Upper lobe of left lung (tissue), 6 donors: ENCODE data around the gene CLCNKB. TPM values are rescaled to one million over a fixed set of nuclear protein-coding genes. Genes with fewer than 3 reads are reported as not detected.

Experiments
- ATAC-seq, 2 donors: fragments of 200-7000 bp; cut with Tn5 transposase; one replicate each; pipeline ENCODE4 v1.9.1; 2022; ENCODE audit warnings: mild to moderate bottlenecking in 2 of 2, moderate library complexity in 2 of 2; ENCODE audit not compliant: low FRiP score in 2 of 2
- DNase-seq, 2 donors: peaks; one replicate each; pipeline ENCODE4 v3.0.0-alpha.2; 2019 to 2020
- H3K27ac ChIP-seq, 4 donors: fragments of 200-600 bp; sonication (generic); one replicate each; pipeline ENCODE4 v1.5.1; 2016 to 2019
- H3K27me3 ChIP-seq, 4 donors: fragments of 200-600 bp; sonication (generic); one replicate each; pipeline ENCODE4 v1.5.1; 2017 to 2019
- H3K36me3 ChIP-seq, 4 donors: fragments of 200-600 bp; sonication (generic); one replicate each; pipeline ENCODE4 v1.5.1; 2016 to 2019
- H3K4me1 ChIP-seq, 4 donors: fragments of 200-600 bp; sonication (generic); one replicate each; pipeline ENCODE4 v1.5.1; 2018 to 2019
- H3K4me3 ChIP-seq, 4 donors: fragments of 200-600 bp; sonication (generic); one replicate each; pipeline ENCODE4 v1.5.1; 2017 to 2019; ENCODE audit warnings: mild to moderate bottlenecking in 2 of 4, moderate library complexity in 1 of 4
- H3K9me3 ChIP-seq, 4 donors: fragments of 200-600 bp; sonication (generic); one replicate each; pipeline ENCODE4 v1.5.1; 2018 to 2019
- EP300 ChIP-seq, 4 donors: sonication (generic); formaldehyde crosslinking; IDR thresholded peaks; one replicate each; pipeline ENCODE4 v1.5.1; 2017; ENCODE audit warnings: antibody characterized with exemption in 4 of 4, control low read depth in 2 of 4
- POLR2A ChIP-seq, 4 donors: fragments of 450-650 bp; IDR thresholded peaks; one replicate each; pipeline ENCODE4 v1.5.1; 2016 to 2017; ENCODE audit warnings: antibody characterized with exemption in 4 of 4, mild to moderate bottlenecking in 2 of 4
- POLR2AphosphoS5 ChIP-seq, 2 donors: sonication (generic); formaldehyde crosslinking; IDR thresholded peaks; one replicate each; pipeline ENCODE4 v1.5.1; 2017; ENCODE audit warnings: antibody characterized with exemption in 2 of 2
- WGBS, 2 donors: methylation state at CpG; one replicate each; pipeline ENCODE4 v1.1.5; 2017 to 2018; 5-methylcytosine and 5-hydroxymethylcytosine counted together
- total RNA-seq, 6 donors: library from RNA; depleted of rRNA in 4 of 6; stranded (reverse); fragments of >200 nt in 4 of 6; gene quantifications; one replicate each; pipeline versions ENCODE4 v1.1.0 to v1.2.1, GENCODE V29; 2016 to 2021
- TF ChIP-seq, protein P1 (sequence below), 6 experiments: fragments of 450-650 bp in 4 of 6; fragments of 200-600 bp in 2 of 6; sonication (generic) in 2 of 6; IDR thresholded peaks; one replicate each; pipeline ENCODE4 v1.5.1; 2016 to 2019; ENCODE audit warnings: antibody characterized with exemption in 6 of 6
- donor health status: DM: no; HTN: no; CAD: no; lungs with moderate emphysema.
- donor health status: DM: no; HTN: yes; CAD: no; lungs with severe emphysema.

The CLCNKB gene
- total RNA-seq, 6 donors from 2014 or later: 0.46 to 9.4 (median 0.53) TPM; not detected in 2

GRCh38 chr1:16013908-16014258 lies 29.7 kb upstream of the CLCNKB start:
- no peaks in the 10 kb centered on the region for H3K36me3 ChIP-seq
- peak overlapping the region in 3 of 4 donors; percentile 67 to 78 (median 77) for H3K27ac ChIP-seq
- DNase-seq (no peak), ATAC-seq (no peak)
- peaks cover 17 to 30% (median 19%) of the 10 kb centered on the region in 4 donors for H3K4me1 ChIP-seq
- H3K4me3 ChIP-seq: no peak overlapping the region
- no peaks in the 10 kb centered on the region for H3K27me3 ChIP-seq
- no peaks in the 10 kb centered on the region for H3K9me3 ChIP-seq
- TF ChIP-seq POLR2AphosphoS5 (IDR thresholded peaks at IDR 0.05) (no peak), POLR2A (IDR thresholded peaks at IDR 0.05) (no peak), EP300 (IDR thresholded peaks at IDR 0.05) (no peak)
- TF ChIP-seq, protein P1, sequence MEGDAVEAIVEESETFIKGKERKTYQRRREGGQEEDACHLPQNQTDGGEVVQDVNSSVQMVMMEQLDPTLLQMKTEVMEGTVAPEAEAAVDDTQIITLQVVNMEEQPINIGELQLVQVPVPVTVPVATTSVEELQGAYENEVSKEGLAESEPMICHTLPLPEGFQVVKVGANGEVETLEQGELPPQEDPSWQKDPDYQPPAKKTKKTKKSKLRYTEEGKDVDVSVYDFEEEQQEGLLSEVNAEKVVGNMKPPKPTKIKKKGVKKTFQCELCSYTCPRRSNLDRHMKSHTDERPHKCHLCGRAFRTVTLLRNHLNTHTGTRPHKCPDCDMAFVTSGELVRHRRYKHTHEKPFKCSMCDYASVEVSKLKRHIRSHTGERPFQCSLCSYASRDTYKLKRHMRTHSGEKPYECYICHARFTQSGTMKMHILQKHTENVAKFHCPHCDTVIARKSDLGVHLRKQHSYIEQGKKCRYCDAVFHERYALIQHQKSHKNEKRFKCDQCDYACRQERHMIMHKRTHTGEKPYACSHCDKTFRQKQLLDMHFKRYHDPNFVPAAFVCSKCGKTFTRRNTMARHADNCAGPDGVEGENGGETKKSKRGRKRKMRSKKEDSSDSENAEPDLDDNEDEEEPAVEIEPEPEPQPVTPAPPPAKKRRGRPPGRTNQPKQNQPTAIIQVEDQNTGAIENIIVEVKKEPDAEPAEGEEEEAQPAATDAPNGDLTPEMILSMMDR (IDR thresholded peaks at IDR 0.05): no peak
- WGBS, 2 donors: 47 to 52% methylated on average over 3 to 4 of the region's 4 CpGs

DNA sequence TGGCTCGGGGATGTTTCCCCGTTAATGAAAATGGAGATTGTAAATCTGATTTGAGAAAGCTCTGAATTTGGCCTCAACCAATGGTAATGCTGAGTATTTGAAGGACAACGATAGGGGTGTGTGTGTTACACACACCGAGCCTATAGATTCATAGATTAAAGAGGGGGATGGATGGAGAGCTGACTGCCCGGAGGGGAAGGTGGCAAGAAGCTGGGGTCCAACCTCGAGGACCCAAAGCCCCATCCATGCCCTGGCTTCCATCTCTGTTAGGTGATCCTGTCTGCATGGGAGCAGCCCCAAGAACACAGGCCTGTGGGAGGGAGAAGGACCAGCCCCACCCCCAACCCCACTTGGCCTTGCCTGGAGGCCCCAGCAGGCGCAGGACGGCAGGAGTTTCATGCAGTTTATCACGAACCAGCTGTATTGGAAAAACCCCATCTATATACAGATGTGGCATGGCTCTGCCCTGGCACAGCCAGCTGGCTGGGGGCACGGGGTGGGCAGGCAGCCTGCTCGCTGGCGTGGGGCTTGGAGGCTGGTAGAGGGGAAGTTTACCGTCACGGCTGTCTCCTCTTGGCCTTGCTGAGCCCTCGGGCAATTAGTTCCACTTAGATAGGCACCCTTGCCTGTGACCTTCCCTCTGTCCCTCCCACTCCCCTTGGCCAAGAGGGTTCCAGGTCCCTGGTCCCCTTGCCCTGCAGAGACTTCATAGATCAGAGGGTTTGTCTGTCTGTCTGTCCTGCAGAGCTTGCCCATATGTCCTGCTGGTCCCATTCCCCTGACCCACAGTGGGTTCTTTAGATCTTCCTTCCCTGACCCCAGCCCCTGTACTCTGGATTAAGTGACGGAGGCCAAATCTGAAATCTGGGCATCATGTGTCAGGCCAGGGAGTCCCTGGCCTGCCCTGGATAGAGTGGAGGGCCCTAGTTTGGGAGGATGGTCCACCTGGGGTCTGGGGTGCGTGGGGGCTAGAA lies 28.8 kb upstream of the CLCNKB start:
- H3K27me3 ChIP-seq: no peaks in the 10 kb centered on the region
- H3K27ac ChIP-seq: peak overlapping the region in 3 of 4 donors; percentile 67 to 78 (median 77)
- WGBS, 2 donors: 74 to 80% methylated on average over 9 to 17 of the region's 17 CpGs
- ATAC-seq (no peak), DNase-seq (no peak)
- no peaks in the 10 kb centered on the region for H3K36me3 ChIP-seq
- no peaks in the 10 kb centered on the region for H3K9me3 ChIP-seq
- peaks cover 17 to 30% (median 22%) of the 10 kb centered on the region in 4 donors for H3K4me1 ChIP-seq
- TF ChIP-seq, protein P1 (IDR thresholded peaks at IDR 0.05): no peak
- TF ChIP-seq EP300 (IDR thresholded peaks at IDR 0.05) (no peak), POLR2A (IDR thresholded peaks at IDR 0.05) (no peak), POLR2AphosphoS5 (IDR thresholded peaks at IDR 0.05) (no peak)
- no peak overlapping the region for H3K4me3 ChIP-seq

- Histone ChIP-seq H3K4me3 (no peak overlapping the region), H3K27me3 (no peaks in the 10 kb centered on the region), H3K4me1 (peaks cover 17 to 30% (median 22%) of the 10 kb centered on the region in 4 donors), H3K36me3 (no peaks in the 10 kb centered on the region), H3K27ac (peak overlapping the region in 2 of 4 donors; percentile 27 to 77), H3K9me3 (no peaks in the 10 kb centered on the region)
- 91 to 93% methylated on average over 21 to 25 of the region's 25 CpGs for WGBS, 2 donors
- no peak for DNase-seq
- TF ChIP-seq EP300 (IDR thresholded peaks at IDR 0.05): no peak
- no peak for TF ChIP-seq POLR2A (IDR thresholded peaks at IDR 0.05)
- TF ChIP-seq, protein P1 (IDR thresholded peaks at IDR 0.05): no peak
- no peak for TF ChIP-seq POLR2AphosphoS5 (IDR thresholded peaks at IDR 0.05)
- no peak for ATAC-seq
These were observed 28.1 kb upstream of the CLCNKB start for GRCh38 chr1:16015491-16015890.

GRCh38 chr1:16015960-16016901 lies 27.4 kb upstream of the CLCNKB start:
- H3K9me3 ChIP-seq: no peaks in the 10 kb centered on the region
- WGBS, 2 donors: 76 to 77% methylated on average over 10 to 18 of the region's 23 CpGs
- peak overlapping the region in 3 of 4 donors; percentile 27 to 77 (median 66) for H3K27ac ChIP-seq
- TF ChIP-seq EP300 (IDR thresholded peaks at IDR 0.05) (no peak), POLR2A (IDR thresholded peaks at IDR 0.05) (no peak), POLR2AphosphoS5 (IDR thresholded peaks at IDR 0.05) (no peak)
- TF ChIP-seq, protein P1 (IDR thresholded peaks at IDR 0.05): no peak
- H3K4me3 ChIP-seq: no peak overlapping the region
- peaks cover 17 to 30% (median 22%) of the 10 kb centered on the region in 4 donors for H3K4me1 ChIP-seq
- no peaks in the 10 kb centered on the region for H3K36me3 ChIP-seq
- no peak for ATAC-seq
- DNase-seq: no peak
- no peaks in the 10 kb centered on the region for H3K27me3 ChIP-seq
